ENCODE results near the gene KCNJ8.

Gene KCNJ8

DNA sequence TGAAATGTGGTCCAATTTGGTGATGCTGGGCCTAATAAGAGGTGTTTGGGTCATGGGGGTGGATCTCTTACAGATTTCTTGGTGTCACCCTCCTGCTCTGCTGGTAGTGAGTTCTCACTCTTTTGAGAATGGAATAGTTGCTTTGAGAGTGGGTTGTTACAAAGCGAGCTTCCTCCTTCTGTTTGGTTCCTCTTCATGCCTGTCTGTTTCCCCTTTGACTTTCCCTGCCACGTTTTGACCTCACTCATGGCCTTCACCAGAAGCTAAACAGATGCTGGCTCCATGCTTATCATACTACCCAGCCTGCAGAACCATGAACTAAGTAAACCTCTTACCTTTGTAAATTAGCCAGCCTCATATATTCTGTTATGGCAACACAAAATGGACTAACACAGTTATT is 59.1 kb downstream of the KCNJ8 start:
- no peak for DNase-seq (ENCODE audit: low read depth in 2 of 3, low spot score in 1 of 3)
